Heart left ventricle (tissue), 16 donors: ENCODE data around the gene ADAMTSL1. TPM values are rescaled to one million over a fixed set of nuclear protein-coding genes. Genes with fewer than 3 reads are reported as not detected.

Experiments
- ATAC-seq, 4 donors: fragments of 200-7000 bp; cut with Tn5 transposase; one replicate each; pipeline ENCODE4 v1.9.1; 2020 to 2022; ENCODE audit warnings: moderate library complexity in 4 of 4, mild to moderate bottlenecking in 3 of 4, moderate number of reproducible peaks in 1 of 4
- DNase-seq, 5 donors: peaks; one replicate each; pipeline ENCODE4 v3.0.0-alpha.2; 2020
- H3K27ac ChIP-seq, 12 donors: fragments of 200-600 bp; sonication (generic) in 4 of 12; one replicate each; pipeline versions ENCODE4 v1.5.0 to v1.8.0; 2016 to 2022; ENCODE audit warnings: mild to moderate bottlenecking in 2 of 12
- H3K27me3 ChIP-seq, 9 donors: fragments of 200-600 bp; sonication (generic) in 2 of 9; one replicate each; pipeline versions ENCODE4 v1.5.1 to v1.8.0; 2016 to 2022; ENCODE audit warnings: mild to moderate bottlenecking in 3 of 9
- H3K36me3 ChIP-seq, 9 donors: fragments of 200-600 bp; sonication (generic) in 2 of 9; one replicate each; pipeline versions ENCODE4 v1.5.0 to v1.8.0; 2018 to 2022; ENCODE audit warnings: mild to moderate bottlenecking in 2 of 9
- H3K4me1 ChIP-seq, 12 donors: fragments of 200-600 bp; sonication (generic) in 4 of 12; one replicate each; pipeline versions ENCODE4 v1.5.0 to v1.8.0; 2016 to 2022; ENCODE audit warnings: mild to moderate bottlenecking in 3 of 12
- H3K4me3 ChIP-seq, 12 donors: fragments of 200-600 bp; sonication (generic) in 4 of 12; one replicate each; pipeline versions ENCODE4 v1.5.0 to v1.8.0; 2017 to 2022; ENCODE audit warnings: mild to moderate bottlenecking in 9 of 12, moderate library complexity in 4 of 12
- H3K9me3 ChIP-seq, 12 donors: fragments of 200-600 bp; sonication (generic) in 4 of 12; one replicate each; pipeline versions ENCODE4 v1.5.0 to v1.8.0; 2016 to 2022; ENCODE audit warnings: mild to moderate bottlenecking in 1 of 12
- CTCF ChIP-seq, 12 donors: fragments of 200-600 bp; sonication (generic) in 4 of 12; IDR thresholded peaks; one replicate each; pipeline versions ENCODE4 v1.5.0 to v1.8.0; 2018 to 2022; ENCODE audit warnings: antibody characterized with exemption in 12 of 12, mild to moderate bottlenecking in 5 of 12
- POLR2A ChIP-seq, 2 donors: fragments of 450-650 bp; IDR thresholded peaks; one replicate each; pipeline ENCODE4 v1.6.1; 2017; ENCODE audit warnings: antibody characterized with exemption in 2 of 2, mild to moderate bottlenecking in 2 of 2, moderate library complexity in 2 of 2
- WGBS, 4 donors: extraction: QIAGEN DNeasy Blood & Tissue Kit in 2 of 4; methylation state at CpG; one replicate each; pipeline versions ENCODE4 v1.1.5 to v1.1.7; 2013 to 2018; 5-methylcytosine and 5-hydroxymethylcytosine counted together
- intact Hi-C, 10 donors: fragments of 100-400 bp; cut with DNase I; formaldehyde crosslinking; loops; one replicate each; pipeline versions ENCODE4 v1.11.1 to v1.14.2; 2022
- microRNA-seq, 4 donors: library from miRNA; unstranded; fragments of <30 nt; microRNA quantifications; one replicate each; pipeline versions ENCODE4 to v1.2.0, GENCODE V29; 2017 to 2020
- polyA plus RNA-seq, 2 donors: library from polyadenylated mRNA; stranded (reverse); fragments of 200-250 nt; gene quantifications; one replicate each; pipeline ENCODE4 v1.2.3, GENCODE V29; 2013
- total RNA-seq, 9 donors: library from RNA; depleted of rRNA in 2 of 9; stranded (reverse); fragments of >200 nt in 2 of 9; fragmentation: NEBNext Ultra II Directional in 3 of 9; extraction: Animal tissue kit (Norgen Biotek cat#: 25700) in 3 of 9; gene quantifications; one replicate each; pipeline versions ENCODE4 v1.1.0 to v1.2.4, GENCODE V29; 2016 to 2023
- donor health status: ischemic (EF 13 %, LVEDD 7.1; RV severe dilation, severe dysfunction).
- donor health status: healthy with polysubstance abuse.
- donor health status: DM: no; HTN: yes; CAD: no.
- donor health status: DM: no; HTN: no; CAD: no.
- donor health status: ischemic (EF 25% LVEDD 6.9; RV normal size, moderate dysfunction).
- donor health status: ischemic (EF 25% LVEDD 5.7; RV mildly dilated, moderate dysfunction).
- donor health status: healthy.
- donor health status: DM: yes; HTN: yes; CAD: no.
- donor health status: ischemic (EF 35%, LVEDD 5.7; RV mildly dilated, moderate dysfunction).
- donor health status: nonischemic (EF 11% LVEDD 7.7; RV severe dilation, severe dysfunction).
- donor health status: DM: yes; HTN: yes; CAD: no.
- donor health status: PGD.
- donor health status: ischemic (EF 29% LVEDD 5.4; RV normal size, mild dysfunction).
- donor health status: nonischemic (EF 23%, LVEDD 6.1; RV moderate dilation, normal function).

ADAMTSL1 gene
- total and polyA plus RNA-seq, 11 donors, result 0.46 to 4.7 (median 1.1) TPM

- no peak for ATAC-seq
- 87 to 94% (median 90%) methylated on average over 1 of the region's 1 CpG for WGBS, 4 donors
- H3K4me3 ChIP-seq, result no peak overlapping the region
These were observed 478.0 kb downstream of the ADAMTSL1 start for GRCh38 chr9:18951936-18952335.

DNA sequence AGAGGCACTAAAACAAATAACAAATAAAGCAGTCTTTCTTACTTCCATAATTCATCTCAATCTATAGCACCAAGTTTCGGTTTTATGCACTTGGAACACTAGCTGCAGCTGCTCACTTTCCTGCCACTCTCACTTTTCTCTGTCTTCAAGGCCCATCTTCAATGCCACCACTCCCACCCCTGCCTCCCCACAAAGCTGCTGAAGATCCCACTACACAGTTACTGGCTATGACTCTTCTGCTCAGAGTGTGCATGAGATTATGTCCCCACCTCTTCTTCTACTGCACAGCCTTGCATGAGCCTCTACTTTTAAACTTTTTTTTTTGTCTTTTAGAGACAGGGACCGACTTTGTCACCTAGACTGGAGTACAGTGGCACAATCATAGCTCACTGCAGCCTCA is 481.7 kb downstream of the ADAMTSL1 start:
- no peak for DNase-seq
- TF ChIP-seq POLR2A (IDR thresholded peaks at IDR 0.05) (no peak), CTCF (IDR thresholded peaks at IDR 0.05) (no peak)

More at GRCh38 chr9:18951936-18952335, 478.0 kb downstream of the ADAMTSL1 start:
- DNase-seq, result no peak
- H3K27me3 ChIP-seq, result no peaks in the 10 kb centered on the region
- H3K9me3 ChIP-seq, result no peaks in the 10 kb centered on the region
- no peak overlapping the region for H3K27ac ChIP-seq
- H3K4me1 ChIP-seq, result no peaks in the 10 kb centered on the region
- no peak for TF ChIP-seq POLR2A (IDR thresholded peaks at IDR 0.05)
- no peak for TF ChIP-seq CTCF (IDR thresholded peaks at IDR 0.05)
- intact Hi-C loops, result no loop called here
- no peaks in the 10 kb centered on the region for H3K36me3 ChIP-seq

More for the DNA sequence above, 481.7 kb downstream of the ADAMTSL1 start:
- WGBS, 4 donors, result 85 to 96% (median 90%) methylated on average over 2 of the region's 2 CpGs
- no peaks in the 10 kb centered on the region for H3K9me3 ChIP-seq
- intact Hi-C loops, result no loop called here
- no peak overlapping the region for H3K27ac ChIP-seq
- H3K4me1 ChIP-seq, result no peaks in the 10 kb centered on the region
- H3K36me3 ChIP-seq, result no peaks in the 10 kb centered on the region
- H3K4me3 ChIP-seq, result no peak overlapping the region
- no peak for ATAC-seq
- H3K27me3 ChIP-seq, result no peaks in the 10 kb centered on the region

Small RNA genes lying within 50 kb of the gene (microRNA-seq; reads per million reads assigned to microRNA genes)
- gene MIR3152, result 0 to 0.21 (median 0) reads per million in 4 donors
